Adrenal gland (tissue), 5 donors: ENCODE results near the gene IMMP2L.

Experiments used
- CTCF ChIP-seq, 6 experiments: fragments of 450-650 bp in 4 of 6; fragments of 200-600 bp in 2 of 6; sonication (generic) in 1 of 6; IDR thresholded peaks; 1 replicate in 5 of 6; 2 replicates in 1 of 6; pipeline versions ENCODE4 v1.5.1 to v1.8.0; 2016 to 2021; ENCODE audit warnings: antibody characterized with exemption in 6 of 6, mild to moderate bottlenecking in 2 of 6, moderate library complexity in 1 of 6
- POLR2A ChIP-seq, 2 donors: fragments of 450-650 bp; IDR thresholded peaks; one replicate each; pipeline ENCODE4 v1.6.1; 2017; ENCODE audit warnings: antibody characterized with exemption in 2 of 2, mild to moderate bottlenecking in 2 of 2, moderate library complexity in 1 of 2
- donor health status: DM: no; HTN: no; CAD: no.

- TF ChIP-seq CTCF (IDR thresholded peaks at IDR 0.05) (no peak), POLR2A (IDR thresholded peaks at IDR 0.05) (no peak)
These were observed 656.3 kb downstream of the IMMP2L start for GRCh38 chr7:110905773-110906566.
